Measurements from ENCODE around the gene NOP16. TPM values are rescaled to one million over a fixed set of nuclear protein-coding genes. Genes with fewer than 3 reads are reported as not detected.
A peak's percentile ranks its signal among the peaks of the same experiment; 100 is the strongest.

Gene NOP16
- total RNA-seq, 1 experiment from 2014 or later, result 134 TPM

GRCh38 chr5:176388003-176388443, 375 bp downstream of the NOP16 start:
- no peaks in the 10 kb centered on the region for H3K9me3 Mint-ChIP-seq (ENCODE audit: unreplicated experiment)
- H3K36me3 Mint-ChIP-seq (ENCODE audit: insufficient read depth, unreplicated experiment), result peaks cover 94% of the 10 kb centered on the region
- H3K27me3 Mint-ChIP-seq (ENCODE audit: insufficient read depth, unreplicated experiment), result no peaks in the 10 kb centered on the region
- TSS peak; percentile 45 for BruUV-seq (replicated peaks)
- POLR2A ChIA-PET, result interaction anchor here (0.6 to 6.7 kb wide), 19 partner anchors 8 to 1128 kb away, joined by 3 to 110 read pairs (median 5); partner anchors contain the start of genes CLTB, FAF2, KIAA1191 and RNF44
- TF ChIP-seq CTCF (IDR thresholded peaks at IDR 0.05; ENCODE audit: unreplicated experiment), result no peak
- peaks cover 22% of the 10 kb centered on the region for H3K4me1 Mint-ChIP-seq (ENCODE audit: insufficient read depth, unreplicated experiment)
- H3K27ac Mint-ChIP-seq (ENCODE audit: low read depth, unreplicated experiment), result peak overlapping the region; percentile 99
- CTCF ChIA-PET, result interaction anchor here (0.7 to 1.6 kb wide), 5 partner anchors 26 to 60 kb away, joined by 3 to 5 read pairs (median 4); partner anchors contain the start of genes FAF2 and KIAA1191
- intact Hi-C loops (cut with micrococcal nuclease), result loop anchor here (10.0 kb wide), 1 partner anchor 573 kb away; no protein-coding TSS in a partner anchor
- H3K4me3 Mint-ChIP-seq (ENCODE audit: unreplicated experiment), result peak overlapping the region; percentile 98
- peak; percentile 35 for DNase-seq (ENCODE audit: unreplicated experiment)

- no peak for DNase-seq (ENCODE audit: unreplicated experiment)
- no peaks in the 10 kb centered on the region for H3K9me3 Mint-ChIP-seq (ENCODE audit: unreplicated experiment)
- POLR2A ChIA-PET, result interaction anchor here (0.7 to 6.7 kb wide), 12 partner anchors 10 to 260 kb away, joined by 3 to 110 read pairs (median 12); partner anchors contain the start of genes CLTB, FAF2, KIAA1191 and RNF44
- no TSS peak for BruUV-seq (replicated peaks)
- TF ChIP-seq CTCF (IDR thresholded peaks at IDR 0.05; ENCODE audit: unreplicated experiment), result no peak
- intact Hi-C loops (cut with micrococcal nuclease), result loop anchor here (10.0 kb wide), 1 partner anchor 573 kb away; no protein-coding TSS in a partner anchor
- no peaks in the 10 kb centered on the region for H3K27me3 Mint-ChIP-seq (ENCODE audit: insufficient read depth, unreplicated experiment)
- H3K36me3 Mint-ChIP-seq (ENCODE audit: insufficient read depth, unreplicated experiment), result peaks cover 96% of the 10 kb centered on the region
- CTCF ChIA-PET, result interaction anchor here (0.6 to 1.4 kb wide), 2 partner anchors 26 to 658 kb away, joined by 3 to 4 read pairs; partner anchors contain the start of gene KIAA1191
- H3K27ac Mint-ChIP-seq (ENCODE audit: low read depth, unreplicated experiment), result peak overlapping the region; percentile 99
- H3K4me3 Mint-ChIP-seq (ENCODE audit: unreplicated experiment), result peak overlapping the region; percentile 98
- H3K4me1 Mint-ChIP-seq (ENCODE audit: insufficient read depth, unreplicated experiment), result peaks cover 22% of the 10 kb centered on the region
Measured at GRCh38 chr5:176387384-176387925, 943 bp downstream of the NOP16 start.

GRCh38 chr5:176386491-176386890, 1.9 kb downstream of the NOP16 start:
- intact Hi-C loops (cut with micrococcal nuclease), result loop anchor here (10.0 kb wide), 1 partner anchor 572 kb away; no protein-coding TSS in a partner anchor
- ChIA-PET CTCF (interaction anchor here (1.1 to 1.6 kb wide), 2 partner anchors 30 to 149 kb away, joined by 3 to 5 read pairs; no protein-coding TSS in a partner anchor), POLR2A (interaction anchor here (0.9 to 6.7 kb wide), 6 partner anchors 11 to 150 kb away, joined by 3 to 110 read pairs (median 51); partner anchors contain the start of genes CLTB, KIAA1191 and RNF44)
- H3K4me1 Mint-ChIP-seq (ENCODE audit: insufficient read depth, unreplicated experiment), result peaks cover 22% of the 10 kb centered on the region
- DNase-seq (ENCODE audit: unreplicated experiment), result no peak
- H3K9me3 Mint-ChIP-seq (ENCODE audit: unreplicated experiment), result no peaks in the 10 kb centered on the region
- no peaks in the 10 kb centered on the region for H3K27me3 Mint-ChIP-seq (ENCODE audit: insufficient read depth, unreplicated experiment)
- no TSS peak for BruUV-seq (replicated peaks)
- TF ChIP-seq CTCF (IDR thresholded peaks at IDR 0.05; ENCODE audit: unreplicated experiment), result no peak
- peak overlapping the region; percentile 99 for H3K27ac Mint-ChIP-seq (ENCODE audit: low read depth, unreplicated experiment)
- peaks cover 96% of the 10 kb centered on the region for H3K36me3 Mint-ChIP-seq (ENCODE audit: insufficient read depth, unreplicated experiment)
- H3K4me3 Mint-ChIP-seq (ENCODE audit: unreplicated experiment), result peak overlapping the region; percentile 98

GRCh38 chr5:176384991-176385390, 3.4 kb downstream of the NOP16 start:
- no TSS peak for BruUV-seq (replicated peaks)
- no peaks in the 10 kb centered on the region for H3K27me3 Mint-ChIP-seq (ENCODE audit: insufficient read depth, unreplicated experiment)
- DNase-seq (ENCODE audit: unreplicated experiment), result no peak
- no peak overlapping the region for H3K4me3 Mint-ChIP-seq (ENCODE audit: unreplicated experiment)
- intact Hi-C loops (cut with micrococcal nuclease), result loop anchor here (10.0 kb wide), 1 partner anchor 570 kb away; no protein-coding TSS in a partner anchor
- H3K9me3 Mint-ChIP-seq (ENCODE audit: unreplicated experiment), result no peaks in the 10 kb centered on the region
- ChIA-PET CTCF (interaction anchor here (0.6 to 1.6 kb wide), 4 partner anchors 12 to 851 kb away, joined by 3 to 5 read pairs (median 4); no protein-coding TSS in a partner anchor), POLR2A (interaction anchor here (0.6 to 5.6 kb wide), 3 partner anchors 9 to 63 kb away, joined by 3 to 51 read pairs (median 5); partner anchors contain the start of genes FAF2 and KIAA1191)
- no peak for TF ChIP-seq CTCF (IDR thresholded peaks at IDR 0.05; ENCODE audit: unreplicated experiment)
- H3K27ac Mint-ChIP-seq (ENCODE audit: low read depth, unreplicated experiment), result no peak overlapping the region
- H3K4me1 Mint-ChIP-seq (ENCODE audit: insufficient read depth, unreplicated experiment), result peaks cover 22% of the 10 kb centered on the region
- peaks cover 96% of the 10 kb centered on the region for H3K36me3 Mint-ChIP-seq (ENCODE audit: insufficient read depth, unreplicated experiment)

Data from MCF 10A (cell line).